GM23338 (cell line): ENCODE data around the gene KDM7A. TPM values are rescaled to one million over a fixed set of nuclear protein-coding genes. Genes with fewer than 3 reads are reported as not detected.

Experiments
- ATAC-seq: fragments of 200-7000 bp; cut with Tn5 transposase; 3 replicates; pipeline ENCODE4 v1.9.1; 2020
- DNase-seq: peaks from one replicate; pipeline ENCODE4 v3.0.0-alpha.2; 2015; ENCODE audit warnings: low spot score
- H2AFZ ChIP-seq: fragments of 200-600 bp; sonication (generic); 2 replicates; pipeline ENCODE4 v1.8.0; 2016; ENCODE audit warnings: antibody characterized with exemption, mild to moderate bottlenecking, moderate library complexity
- H3F3A ChIP-seq: fragments of 200-600 bp; sonication (generic); replicated peaks from 2 replicates; pipeline ENCODE4 v1.8.0; 2017; ENCODE audit warnings: antibody characterized with exemption, mixed run types, low read depth
- H3K27ac ChIP-seq: fragments of 200-600 bp; sonication (generic); 2 replicates; pipeline ENCODE4 v1.6.1; 2016; ENCODE audit warnings: low read depth
- H3K27me3 ChIP-seq: fragments of 200-600 bp; sonication (generic); 2 replicates; pipeline ENCODE4 v1.8.0; 2016; ENCODE audit warnings: mild to moderate bottlenecking, mixed run types, moderate library complexity; ENCODE audit not compliant: insufficient read depth
- H3K36me3 ChIP-seq: fragments of 200-600 bp; sonication (generic); 2 replicates; pipeline ENCODE4 v1.8.0; 2016; ENCODE audit warnings: mild to moderate bottlenecking; ENCODE audit not compliant: insufficient read depth
- H3K4me1 ChIP-seq: fragments of 200-600 bp; sonication (generic); 2 replicates; pipeline ENCODE4 v1.8.0; 2016; ENCODE audit warnings: mild to moderate bottlenecking, moderate library complexity; ENCODE audit not compliant: insufficient read depth
- H3K4me2 ChIP-seq: fragments of 200-600 bp; sonication (generic); 2 replicates; pipeline ENCODE4 v1.7.1; 2017; ENCODE audit warnings: mixed run types
- H3K4me3 ChIP-seq: fragments of 200-600 bp; sonication (generic); 2 replicates; pipeline ENCODE4 v1.6.1; 2016; ENCODE audit warnings: mixed run types
- H3K79me2 ChIP-seq: fragments of 200-600 bp; sonication (generic); replicated peaks from 2 replicates; pipeline ENCODE4 v1.8.0; 2017; ENCODE audit warnings: mild to moderate bottlenecking; ENCODE audit not compliant: insufficient read depth
- H3K9me2 ChIP-seq: fragments of 200-600 bp; sonication (generic); 2 replicates; pipeline ENCODE4 v1.8.0; 2017; ENCODE audit not compliant: insufficient read depth
- H4K20me1 ChIP-seq: fragments of 200-600 bp; sonication (generic); replicated peaks from 2 replicates; pipeline ENCODE4 v1.8.0; 2017; ENCODE audit warnings: mild to moderate bottlenecking; ENCODE audit not compliant: insufficient read depth
- H3K27ac Mint-ChIP-seq: 2 replicates; pipeline ENCODE4 v1.8.0; 2020; ENCODE audit warnings: inconsistent platforms, mild to moderate bottlenecking, moderate library complexity, mixed read lengths
- H3K27me3 Mint-ChIP-seq: 3 replicates; pipeline ENCODE4 v1.8.0; 2022; ENCODE audit warnings: low read depth, mild to moderate bottlenecking, moderate library complexity, mixed read lengths, inconsistent platforms; ENCODE audit not compliant: insufficient read depth, poor library complexity
- H3K36me3 Mint-ChIP-seq: 3 replicates; pipeline ENCODE4 v1.8.0; 2021; ENCODE audit warnings: low read depth, mild to moderate bottlenecking, inconsistent platforms, moderate library complexity, mixed read lengths
- H3K4me1 Mint-ChIP-seq: 3 replicates; pipeline ENCODE4 v1.8.0; 2020; ENCODE audit warnings: mild to moderate bottlenecking, inconsistent platforms, mixed read lengths
- H3K4me3 Mint-ChIP-seq: 3 replicates; pipeline ENCODE4 v1.8.0; 2021; ENCODE audit warnings: moderate library complexity, mild to moderate bottlenecking, inconsistent platforms, mixed read lengths
- H3K9me3 Mint-ChIP-seq: 3 replicates; pipeline ENCODE4 v1.8.0; 2020; ENCODE audit warnings: moderate library complexity, mild to moderate bottlenecking, inconsistent platforms, mixed read lengths
- EZH2phosphoT487 ChIP-seq: fragments of 200-600 bp; sonication (generic); IDR thresholded peaks from one replicate; pipeline ENCODE4 v1.8.1; 2018; ENCODE audit warnings: antibody characterized with exemption; ENCODE audit not compliant: unreplicated experiment
- JUNB ChIP-seq: IDR thresholded peaks from one replicate; pipeline ENCODE4 v1.6.1; 2016; ENCODE audit warnings: antibody characterized with exemption; ENCODE audit not compliant: unreplicated experiment
- STAT1 ChIP-seq: IDR thresholded peaks from one replicate; pipeline ENCODE4 v1.6.1; 2016; ENCODE audit warnings: antibody characterized with exemption; ENCODE audit not compliant: unreplicated experiment
- ZNF114 ChIP-seq: fragments of 250-450 bp; sonication (Bioruptor Pico); IDR thresholded peaks from 2 replicates; pipeline ENCODE4 v1.5.0; 2020; ENCODE audit warnings: mild to moderate bottlenecking, moderate library complexity
- ZNF331 ChIP-seq: fragments of 250-450 bp; sonication (Bioruptor Pico); IDR thresholded peaks from 2 replicates; pipeline ENCODE4 v1.5.0; 2020; ENCODE audit warnings: low read depth, mild to moderate bottlenecking, moderate library complexity
- polyA plus RNA-seq: library from polyadenylated mRNA; unstranded; fragments of >200 nt; fragmentation: Nextera tagmentation; extraction: Ambion mirVana; gene quantifications from 2 replicates; pipeline ENCODE4 v1.2.1, GENCODE V29; 2016
- total RNA-seq: library from RNA; depleted of rRNA; stranded (reverse); fragments of >200 nt; shearing (Covaris generic); gene quantifications from 2 replicates; pipeline ENCODE4 v1.2.3, GENCODE V29; 2014
- TF ChIP-seq, protein P1 (sequence below): fragments of 250-450 bp; sonication (Bioruptor Pico); IDR thresholded peaks from 2 replicates; pipeline ENCODE4 v1.5.0; 2020; ENCODE audit warnings: mild to moderate bottlenecking, moderate library complexity

KDM7A gene
- total and polyA plus RNA-seq, 2 experiments from 2014 or later = 2.3 to 10.8 TPM

DNA sequence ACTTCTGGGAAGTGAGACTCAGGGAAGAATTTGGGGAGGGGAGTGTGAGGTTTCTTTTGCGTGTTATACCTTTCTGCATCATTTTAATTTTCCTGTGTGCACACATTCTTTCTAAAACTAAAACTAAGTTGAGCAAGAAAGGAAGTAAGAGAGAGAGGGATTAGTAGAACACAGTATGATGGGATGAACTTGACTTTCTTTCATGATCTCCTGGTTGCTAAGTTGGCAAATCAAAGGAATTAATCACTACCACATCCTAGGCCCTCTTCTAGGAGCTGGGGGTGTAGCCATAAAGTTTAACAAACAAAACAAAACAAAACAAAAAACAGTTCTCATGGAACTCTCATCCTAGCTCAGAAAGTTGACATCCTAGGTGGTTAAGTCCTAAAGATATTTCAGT, 19.1 kb upstream of the KDM7A start:
- Mint-ChIP-seq H3K4me3 (no peak overlapping the region), H3K27ac (no peak overlapping the region), H3K27me3 (peaks cover 2% of the 10 kb centered on the region), H3K36me3 (no peaks in the 10 kb centered on the region; the same call in 2 of the 3 replicates), H3K9me3 (no peaks in the 10 kb centered on the region; the same call in 1 of the 3 replicates), H3K4me1 (peaks cover 5% of the 10 kb centered on the region; the same call in 2 of the 3 replicates)
- Histone ChIP-seq H2AFZ (no peak overlapping the region), H3F3A (no peaks in the 10 kb centered on the region), H3K4me2 (no peak overlapping the region), H3K27ac (no peak overlapping the region), H3K4me1 (no peaks in the 10 kb centered on the region), H3K9me2 (no peaks in the 10 kb centered on the region), H3K36me3 (no peaks in the 10 kb centered on the region), H3K4me3 (no peak overlapping the region), H4K20me1 (no peaks in the 10 kb centered on the region), H3K27me3 (no peaks in the 10 kb centered on the region), H3K79me2 (no peaks in the 10 kb centered on the region)
- DNase-seq (no peak), ATAC-seq (no peak)
- TF ChIP-seq ZNF114 (CRISPR knock-in tag) = no peak
- TF ChIP-seq ZNF331 = no peak
- TF ChIP-seq, protein P1, sequence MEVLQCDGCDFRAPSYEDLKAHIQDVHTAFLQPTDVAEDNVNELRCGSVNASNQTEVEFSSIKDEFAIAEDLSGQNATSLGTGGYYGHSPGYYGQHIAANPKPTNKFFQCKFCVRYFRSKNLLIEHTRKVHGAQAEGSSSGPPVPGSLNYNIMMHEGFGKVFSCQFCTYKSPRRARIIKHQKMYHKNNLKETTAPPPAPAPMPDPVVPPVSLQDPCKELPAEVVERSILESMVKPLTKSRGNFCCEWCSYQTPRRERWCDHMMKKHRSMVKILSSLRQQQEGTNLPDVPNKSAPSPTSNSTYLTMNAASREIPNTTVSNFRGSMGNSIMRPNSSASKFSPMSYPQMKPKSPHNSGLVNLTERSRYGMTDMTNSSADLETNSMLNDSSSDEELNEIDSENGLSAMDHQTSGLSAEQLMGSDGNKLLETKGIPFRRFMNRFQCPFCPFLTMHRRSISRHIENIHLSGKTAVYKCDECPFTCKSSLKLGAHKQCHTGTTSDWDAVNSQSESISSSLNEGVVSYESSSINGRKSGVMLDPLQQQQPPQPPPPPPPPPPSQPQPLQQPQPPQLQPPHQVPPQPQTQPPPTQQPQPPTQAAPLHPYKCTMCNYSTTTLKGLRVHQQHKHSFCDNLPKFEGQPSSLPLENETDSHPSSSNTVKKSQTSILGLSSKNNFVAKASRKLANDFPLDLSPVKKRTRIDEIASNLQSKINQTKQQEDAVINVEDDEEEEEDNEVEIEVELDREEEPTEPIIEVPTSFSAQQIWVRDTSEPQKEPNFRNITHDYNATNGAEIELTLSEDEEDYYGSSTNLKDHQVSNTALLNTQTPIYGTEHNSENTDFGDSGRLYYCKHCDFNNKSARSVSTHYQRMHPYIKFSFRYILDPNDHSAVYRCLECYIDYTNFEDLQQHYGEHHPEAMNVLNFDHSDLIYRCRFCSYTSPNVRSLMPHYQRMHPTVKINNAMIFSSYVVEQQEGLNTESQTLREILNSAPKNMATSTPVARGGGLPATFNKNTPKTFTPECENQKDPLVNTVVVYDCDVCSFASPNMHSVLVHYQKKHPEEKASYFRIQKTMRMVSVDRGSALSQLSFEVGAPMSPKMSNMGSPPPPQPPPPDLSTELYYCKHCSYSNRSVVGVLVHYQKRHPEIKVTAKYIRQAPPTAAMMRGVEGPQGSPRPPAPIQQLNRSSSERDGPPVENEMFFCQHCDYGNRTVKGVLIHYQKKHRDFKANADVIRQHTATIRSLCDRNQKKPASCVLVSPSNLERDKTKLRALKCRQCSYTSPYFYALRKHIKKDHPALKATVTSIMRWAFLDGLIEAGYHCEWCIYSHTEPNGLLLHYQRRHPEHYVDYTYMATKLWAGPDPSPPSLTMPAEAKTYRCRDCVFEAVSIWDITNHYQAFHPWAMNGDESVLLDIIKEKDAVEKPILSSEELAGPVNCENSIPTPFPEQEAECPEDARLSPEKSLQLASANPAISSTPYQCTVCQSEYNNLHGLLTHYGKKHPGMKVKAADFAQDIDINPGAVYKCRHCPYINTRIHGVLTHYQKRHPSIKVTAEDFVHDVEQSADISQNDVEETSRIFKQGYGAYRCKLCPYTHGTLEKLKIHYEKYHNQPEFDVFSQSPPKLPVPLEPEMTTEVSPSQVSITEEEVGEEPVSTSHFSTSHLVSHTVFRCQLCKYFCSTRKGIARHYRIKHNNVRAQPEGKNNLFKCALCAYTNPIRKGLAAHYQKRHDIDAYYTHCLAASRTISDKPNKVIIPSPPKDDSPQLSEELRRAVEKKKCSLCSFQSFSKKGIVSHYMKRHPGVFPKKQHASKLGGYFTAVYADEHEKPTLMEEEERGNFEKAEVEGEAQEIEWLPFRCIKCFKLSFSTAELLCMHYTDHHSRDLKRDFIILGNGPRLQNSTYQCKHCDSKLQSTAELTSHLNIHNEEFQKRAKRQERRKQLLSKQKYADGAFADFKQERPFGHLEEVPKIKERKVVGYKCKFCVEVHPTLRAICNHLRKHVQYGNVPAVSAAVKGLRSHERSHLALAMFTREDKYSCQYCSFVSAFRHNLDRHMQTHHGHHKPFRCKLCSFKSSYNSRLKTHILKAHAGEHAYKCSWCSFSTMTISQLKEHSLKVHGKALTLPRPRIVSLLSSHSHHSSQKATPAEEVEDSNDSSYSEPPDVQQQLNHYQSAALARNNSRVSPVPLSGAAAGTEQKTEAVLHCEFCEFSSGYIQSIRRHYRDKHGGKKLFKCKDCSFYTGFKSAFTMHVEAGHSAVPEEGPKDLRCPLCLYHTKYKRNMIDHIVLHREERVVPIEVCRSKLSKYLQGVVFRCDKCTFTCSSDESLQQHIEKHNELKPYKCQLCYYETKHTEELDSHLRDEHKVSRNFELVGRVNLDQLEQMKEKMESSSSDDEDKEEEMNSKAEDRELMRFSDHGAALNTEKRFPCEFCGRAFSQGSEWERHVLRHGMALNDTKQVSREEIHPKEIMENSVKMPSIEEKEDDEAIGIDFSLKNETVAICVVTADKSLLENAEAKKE (CRISPR knock-in tag) = no peak

DNA sequence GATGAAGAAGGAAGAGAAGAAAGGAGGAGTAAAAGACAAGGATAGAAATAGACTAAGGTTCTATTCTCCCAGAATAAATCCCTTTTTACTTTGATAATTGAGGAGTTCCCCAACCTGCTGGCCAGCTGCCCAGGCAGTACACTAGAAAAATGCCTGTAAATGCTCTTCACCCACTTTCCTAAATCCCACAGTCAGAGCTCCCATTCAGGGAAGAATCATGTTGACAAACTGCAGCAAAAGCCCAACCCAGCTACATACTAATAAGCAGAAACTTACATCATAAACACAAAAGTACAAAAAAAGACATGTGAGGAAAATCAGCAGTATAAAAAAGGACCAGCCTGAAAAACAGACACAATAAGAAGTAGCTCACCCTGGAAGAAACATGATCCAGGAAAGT, 15.8 kb upstream of the KDM7A start:
- Mint-ChIP-seq H3K4me3 (no peak overlapping the region), H3K27me3 (no peaks in the 10 kb centered on the region), H3K9me3 (no peaks in the 10 kb centered on the region; the same call in 1 of the 3 replicates), H3K4me1 (peaks cover 12% of the 10 kb centered on the region), H3K27ac (no peak overlapping the region), H3K36me3 (no peaks in the 10 kb centered on the region; the same call in 2 of the 3 replicates)
- Histone ChIP-seq H3K4me3 (no peak overlapping the region), H3K79me2 (no peaks in the 10 kb centered on the region), H3K9me2 (no peaks in the 10 kb centered on the region; the same call in 1 of the 2 replicates), H3K4me2 (no peak overlapping the region), H3K27ac (no peak overlapping the region), H3F3A (no peaks in the 10 kb centered on the region), H2AFZ (peak overlapping the region; percentile 78; the same call in 1 of the 2 replicates), H3K27me3 (no peaks in the 10 kb centered on the region), H4K20me1 (no peaks in the 10 kb centered on the region), H3K36me3 (no peaks in the 10 kb centered on the region), H3K4me1 (no peaks in the 10 kb centered on the region)
- DNase-seq (no peak), ATAC-seq (no peak)
- TF ChIP-seq, protein P1 (CRISPR knock-in tag) = no peak
- no peak for TF ChIP-seq STAT1
- TF ChIP-seq JUNB = no peak
- TF ChIP-seq EZH2phosphoT487 = no peak
